Measurements from ENCODE around the gene ZXDC. TPM values are rescaled to one million over a fixed set of nuclear protein-coding genes. Genes with fewer than 3 reads are reported as not detected.

ZXDC gene
- total and polyA plus RNA-seq, 7 donors: 10.6 to 39.5 (median 30.3) TPM

- Histone ChIP-seq H3K36me3 (ENCODE audit: insufficient read depth in 1 of 2, low read depth in 1 of 2) (no peaks in the 10 kb centered on the region), H3K4me3 (no peak overlapping the region), H3K27me3 (ENCODE audit: insufficient read depth in 3 of 3, low read length in 2 of 3) (peaks cover 0 to 21% (median 2%) of the 10 kb centered on the region in 3 donors), H3K4me1 (no peaks in the 10 kb centered on the region), H3K9me3 (no peaks in the 10 kb centered on the region), H3K27ac (no peak overlapping the region)
- intact Hi-C loops (cut with DNase I): no loop called here
- DNase-seq (no peak), ATAC-seq (no peak)
- TF ChIP-seq, protein P1, sequence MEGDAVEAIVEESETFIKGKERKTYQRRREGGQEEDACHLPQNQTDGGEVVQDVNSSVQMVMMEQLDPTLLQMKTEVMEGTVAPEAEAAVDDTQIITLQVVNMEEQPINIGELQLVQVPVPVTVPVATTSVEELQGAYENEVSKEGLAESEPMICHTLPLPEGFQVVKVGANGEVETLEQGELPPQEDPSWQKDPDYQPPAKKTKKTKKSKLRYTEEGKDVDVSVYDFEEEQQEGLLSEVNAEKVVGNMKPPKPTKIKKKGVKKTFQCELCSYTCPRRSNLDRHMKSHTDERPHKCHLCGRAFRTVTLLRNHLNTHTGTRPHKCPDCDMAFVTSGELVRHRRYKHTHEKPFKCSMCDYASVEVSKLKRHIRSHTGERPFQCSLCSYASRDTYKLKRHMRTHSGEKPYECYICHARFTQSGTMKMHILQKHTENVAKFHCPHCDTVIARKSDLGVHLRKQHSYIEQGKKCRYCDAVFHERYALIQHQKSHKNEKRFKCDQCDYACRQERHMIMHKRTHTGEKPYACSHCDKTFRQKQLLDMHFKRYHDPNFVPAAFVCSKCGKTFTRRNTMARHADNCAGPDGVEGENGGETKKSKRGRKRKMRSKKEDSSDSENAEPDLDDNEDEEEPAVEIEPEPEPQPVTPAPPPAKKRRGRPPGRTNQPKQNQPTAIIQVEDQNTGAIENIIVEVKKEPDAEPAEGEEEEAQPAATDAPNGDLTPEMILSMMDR (IDR thresholded peaks at IDR 0.05): no peak
- 74 to 78% (median 75%) methylated on average over 5 of the region's 5 CpGs for WGBS, 3 donors
Observed at GRCh38 chr3:126408099-126408498, 67.6 kb downstream of the ZXDC start.

- Histone ChIP-seq H3K4me3 (no peak overlapping the region), H3K27me3 (ENCODE audit: insufficient read depth in 3 of 3, low read length in 2 of 3) (peaks cover 0 to 21% (median 2%) of the 10 kb centered on the region in 3 donors), H3K36me3 (ENCODE audit: insufficient read depth in 1 of 2, low read depth in 1 of 2) (no peaks in the 10 kb centered on the region), H3K27ac (no peak overlapping the region), H3K9me3 (no peaks in the 10 kb centered on the region), H3K4me1 (no peaks in the 10 kb centered on the region)
- ATAC-seq (no peak), DNase-seq (no peak)
- TF ChIP-seq, protein P1 (IDR thresholded peaks at IDR 0.05): no peak
- intact Hi-C loops (cut with DNase I): no loop called here
- whole genome bisulfite sequencing, 3 donors: 80 to 86% (median 82%) methylated on average over 5 of the region's 5 CpGs
Observed at GRCh38 chr3:126407412-126408044, 68.2 kb downstream of the ZXDC start.

- TF ChIP-seq, protein P1 (IDR thresholded peaks at IDR 0.05): no peak
- intact Hi-C loops (cut with DNase I): no loop called here
- Histone ChIP-seq H3K27me3 (ENCODE audit: insufficient read depth in 3 of 3, low read length in 2 of 3) (peaks cover 0 to 21% (median 2%) of the 10 kb centered on the region in 3 donors), H3K4me1 (no peaks in the 10 kb centered on the region), H3K27ac (no peak overlapping the region), H3K9me3 (no peaks in the 10 kb centered on the region), H3K4me3 (no peak overlapping the region), H3K36me3 (ENCODE audit: insufficient read depth in 1 of 2, low read depth in 1 of 2) (no peaks in the 10 kb centered on the region)
- no peak for DNase-seq
- no peak for ATAC-seq
- 80 to 82% (median 81%) methylated on average over 15 of the region's 15 CpGs for WGBS, 3 donors
Observed at GRCh38 chr3:126406389-126407296, 69.0 kb downstream of the ZXDC start.

GRCh38 chr3:126402666-126403302 is 72.9 kb downstream of the ZXDC start:
- H3K4me1 ChIP-seq: no peaks in the 10 kb centered on the region
- DNase-seq (no peak), ATAC-seq (no peak)
- H3K27me3 ChIP-seq (ENCODE audit: insufficient read depth in 3 of 3, low read length in 2 of 3): peaks cover 0 to 7% (median 2%) of the 10 kb centered on the region in 3 donors
- H3K27ac ChIP-seq: no peak overlapping the region
- 79 to 84% (median 79%) methylated on average over 12 of the region's 12 CpGs for WGBS, 3 donors
- H3K4me3 ChIP-seq: no peak overlapping the region
- intact Hi-C loops (cut with DNase I): no loop called here
- no peaks in the 10 kb centered on the region for H3K36me3 ChIP-seq (ENCODE audit: insufficient read depth in 1 of 2, low read depth in 1 of 2)
- TF ChIP-seq, protein P1 (IDR thresholded peaks at IDR 0.05): no peak
- no peaks in the 10 kb centered on the region for H3K9me3 ChIP-seq

Data from psoas muscle (tissue), 8 donors.